GM21526 (cell line): Measurements from ENCODE around the gene INTS6.

ENCODE experiments used
- ATAC-seq: cut with Tn5 transposase; IDR thresholded peaks from one replicate; pipeline ENCODE4 v1.9.1; 2021; ENCODE audit warnings: moderate library complexity; ENCODE audit not compliant: unreplicated experiment, low FRiP score

The INTS6 gene

GRCh38 chr13:51457086-51457815, 4.4 kb upstream of the INTS6 start:
- ATAC-seq, result no peak

GRCh38 chr13:51456510-51456909, 3.7 kb upstream of the INTS6 start:
- ATAC-seq, result no peak

- ATAC-seq, result no peak
Measured at GRCh38 chr13:51455532-51455931, 2.7 kb upstream of the INTS6 start.

GRCh38 chr13:51453959-51454703, 1.3 kb upstream of the INTS6 start:
- no peak for ATAC-seq

- peak; percentile 42 for ATAC-seq
Measured at GRCh38 chr13:51453207-51453958, 547 bp upstream of the INTS6 start.

- peak; percentile 29 for ATAC-seq
Measured at GRCh38 chr13:51451467-51452360, 1.1 kb downstream of the INTS6 start.

- no peak for ATAC-seq
Measured at GRCh38 chr13:51451134-51451466, 1.7 kb downstream of the INTS6 start.

GRCh38 chr13:51449018-51449417, 3.8 kb downstream of the INTS6 start:
- no peak for ATAC-seq

GRCh38 chr13:51444922-51445321, 7.9 kb downstream of the INTS6 start:
- ATAC-seq, result no peak

GRCh38 chr13:51440381-51440780, 12.5 kb downstream of the INTS6 start:
- no peak for ATAC-seq

GRCh38 chr13:51437550-51438127, 15.2 kb downstream of the INTS6 start:
- no peak for ATAC-seq

- ATAC-seq, result no peak
Measured at GRCh38 chr13:51435002-51435578, 17.7 kb downstream of the INTS6 start.

- ATAC-seq, result no peak
Measured at GRCh38 chr13:51432576-51432975, 20.3 kb downstream of the INTS6 start.

- no peak for ATAC-seq
Measured at GRCh38 chr13:51426982-51427381, 25.9 kb downstream of the INTS6 start.

- no peak for ATAC-seq
Measured at GRCh38 chr13:51425410-51426042, 27.3 kb downstream of the INTS6 start.

- ATAC-seq, result no peak
Measured at GRCh38 chr13:51423766-51424165, 29.1 kb downstream of the INTS6 start.

- ATAC-seq, result no peak
Measured at GRCh38 chr13:51422484-51422883, 30.4 kb downstream of the INTS6 start.

GRCh38 chr13:51420681-51421490, 31.9 kb downstream of the INTS6 start:
- ATAC-seq, result no peak
